ENCODE measurements around the gene PREX1.

Gene PREX1

GRCh38 chr20:48720256-48720985 lies 107.4 kb downstream of the PREX1 start:
- no peak for DNase-seq (ENCODE audit: low read depth, low spot score)

GRCh38 chr20:48719598-48720255 lies 108.1 kb downstream of the PREX1 start:
- no peak for DNase-seq (ENCODE audit: low read depth, low spot score)

GRCh38 chr20:48718786-48719578 lies 108.8 kb downstream of the PREX1 start:
- DNase-seq (ENCODE audit: low read depth, low spot score) = no peak

GRCh38 chr20:48717680-48718223 lies 110.0 kb downstream of the PREX1 start:
- no peak for DNase-seq (ENCODE audit: low read depth, low spot score)

DNA sequence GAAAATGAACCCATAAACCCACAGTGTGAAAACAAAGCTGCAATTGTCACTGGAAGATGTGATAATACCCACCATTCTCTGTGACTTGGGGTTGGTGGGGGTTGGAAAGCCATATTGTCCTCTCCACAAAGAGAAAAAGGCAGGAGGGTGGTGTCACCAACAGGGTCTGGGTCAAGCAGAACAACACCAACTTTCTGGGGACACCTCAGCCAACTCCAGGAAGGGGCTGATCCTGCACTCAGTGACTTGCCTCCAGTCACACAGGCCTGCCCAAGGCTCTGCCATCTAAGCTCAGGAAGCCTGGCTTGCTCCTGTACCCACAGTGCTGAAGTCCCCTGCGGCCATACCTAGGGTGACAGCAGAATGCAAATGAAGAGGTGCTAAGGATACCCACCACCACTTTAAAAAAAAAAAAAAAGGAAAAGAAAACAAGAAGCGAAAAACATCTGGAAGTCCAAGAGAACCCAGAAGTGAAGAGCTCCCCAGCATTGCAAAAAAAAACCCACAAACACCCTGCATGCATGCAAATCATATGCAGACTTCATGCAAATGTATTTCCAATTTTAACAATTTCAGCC lies 110.6 kb downstream of the PREX1 start:
- no peak for DNase-seq (ENCODE audit: low read depth, low spot score)

- DNase-seq (ENCODE audit: low read depth, low spot score) = no peak
Observed at GRCh38 chr20:48716541-48716940, 111.3 kb downstream of the PREX1 start.

GRCh38 chr20:48716086-48716485 lies 111.7 kb downstream of the PREX1 start:
- DNase-seq (ENCODE audit: low read depth, low spot score) = no peak

DNA sequence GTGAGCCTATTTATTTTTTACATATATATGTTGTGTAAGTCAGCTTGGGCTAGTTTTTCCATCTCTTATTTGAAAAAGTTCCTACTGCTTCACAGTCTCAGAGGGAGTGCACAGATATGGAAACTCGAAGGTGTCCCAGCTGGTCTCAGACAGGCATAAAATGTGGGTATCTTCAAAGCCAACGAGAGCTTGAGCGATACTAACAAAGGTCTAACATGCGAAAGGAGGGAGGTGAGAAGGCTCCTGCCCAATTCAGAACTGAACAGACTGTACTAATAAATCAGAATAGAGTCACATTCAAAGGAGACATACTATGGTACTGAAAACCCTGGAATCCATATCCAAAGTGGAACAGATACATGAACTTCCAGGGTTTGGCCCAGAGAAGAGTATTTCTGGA lies 113.0 kb downstream of the PREX1 start:
- DNase-seq (ENCODE audit: low read depth, low spot score) = no peak

DNA sequence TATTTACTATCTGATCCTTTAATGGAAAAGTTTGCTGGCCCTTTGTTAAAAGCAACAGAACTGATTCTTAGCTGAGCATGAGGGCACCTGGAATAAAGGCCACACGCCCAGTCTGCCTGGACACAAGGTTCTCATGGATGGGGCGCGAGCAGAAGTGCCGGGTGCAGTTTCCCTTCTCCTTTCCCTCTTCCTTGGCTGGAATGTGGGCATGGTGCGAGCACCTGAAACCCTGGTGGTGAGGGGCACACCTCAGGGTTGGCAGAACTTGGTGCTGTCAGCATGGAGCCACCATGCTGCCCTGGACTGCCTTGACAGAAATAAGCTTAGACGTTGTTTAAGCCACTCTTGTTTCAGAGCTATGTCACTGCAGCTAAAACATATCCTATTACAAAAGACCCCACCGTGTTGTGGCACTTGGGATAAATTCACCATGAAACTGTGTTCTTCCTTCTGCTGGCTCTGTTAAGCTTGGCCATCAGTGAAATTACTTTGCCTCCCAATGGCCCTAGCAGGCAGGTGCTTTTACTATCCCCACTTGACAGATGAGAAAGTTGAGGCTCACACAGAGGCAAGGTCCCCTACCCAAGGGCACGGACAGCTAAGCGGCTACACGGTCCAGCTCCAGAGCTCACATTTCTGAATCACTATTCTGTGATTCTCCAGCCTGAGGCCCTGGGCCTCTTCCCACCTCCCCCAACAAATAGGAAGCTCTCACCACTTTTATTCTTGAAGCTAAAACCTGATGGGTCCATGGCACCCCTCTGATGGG lies 115.9 kb downstream of the PREX1 start:
- no peak for DNase-seq (ENCODE audit: low read depth, low spot score)

DNA sequence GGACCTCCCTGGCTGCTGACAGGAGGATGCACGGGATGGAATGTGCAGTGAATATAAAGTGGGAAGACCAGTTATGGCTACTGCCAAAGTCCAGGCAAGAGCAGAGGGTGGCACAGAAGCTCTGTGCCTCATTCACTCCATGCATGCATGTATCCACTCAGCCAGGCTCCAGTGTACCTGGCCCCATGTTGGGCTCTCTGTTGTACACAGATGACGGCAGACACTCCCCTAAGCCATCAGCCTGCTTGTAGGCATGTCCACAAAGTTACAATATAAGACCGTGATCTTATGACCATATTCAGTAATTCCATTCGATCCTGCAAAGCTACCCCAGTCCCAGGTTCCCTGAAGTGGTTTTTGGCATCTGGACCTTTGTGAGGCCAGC lies 116.8 kb downstream of the PREX1 start:
- no peak for DNase-seq (ENCODE audit: low read depth, low spot score)

DNA sequence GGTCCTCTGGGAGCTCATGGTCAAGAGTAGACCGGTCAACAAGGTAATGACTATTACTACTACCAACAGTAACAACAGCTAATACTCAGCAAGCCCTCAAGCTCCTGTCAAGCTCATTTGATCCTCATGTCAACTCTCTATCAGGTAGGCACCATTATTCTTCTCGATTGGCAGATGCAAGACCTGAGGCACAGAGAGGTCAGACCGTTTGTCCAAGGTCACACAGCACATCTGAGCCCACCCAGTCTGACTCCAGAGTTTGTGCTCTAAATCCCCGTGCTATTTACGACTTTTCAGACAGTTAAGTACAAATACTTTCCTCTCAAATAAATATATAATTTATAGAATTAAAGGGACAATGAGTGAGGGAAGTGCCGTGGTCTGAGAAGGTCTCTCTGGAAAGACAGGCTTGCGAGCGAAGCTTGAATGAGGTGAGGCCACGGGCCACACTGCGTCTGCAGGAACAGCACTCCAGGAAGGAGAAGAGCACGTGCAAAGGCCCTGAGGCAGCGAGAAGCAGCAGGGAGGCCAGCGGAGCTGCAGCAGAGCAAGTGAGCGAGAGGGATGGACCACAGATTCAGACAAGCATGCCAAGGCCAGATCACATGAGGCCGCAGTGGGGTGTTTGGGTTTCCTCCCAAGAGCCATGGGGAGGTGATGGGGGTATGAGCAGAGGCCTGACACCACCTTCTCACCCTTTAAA lies 117.3 kb downstream of the PREX1 start:
- DNase-seq (ENCODE audit: low read depth, low spot score) = no peak

DNA sequence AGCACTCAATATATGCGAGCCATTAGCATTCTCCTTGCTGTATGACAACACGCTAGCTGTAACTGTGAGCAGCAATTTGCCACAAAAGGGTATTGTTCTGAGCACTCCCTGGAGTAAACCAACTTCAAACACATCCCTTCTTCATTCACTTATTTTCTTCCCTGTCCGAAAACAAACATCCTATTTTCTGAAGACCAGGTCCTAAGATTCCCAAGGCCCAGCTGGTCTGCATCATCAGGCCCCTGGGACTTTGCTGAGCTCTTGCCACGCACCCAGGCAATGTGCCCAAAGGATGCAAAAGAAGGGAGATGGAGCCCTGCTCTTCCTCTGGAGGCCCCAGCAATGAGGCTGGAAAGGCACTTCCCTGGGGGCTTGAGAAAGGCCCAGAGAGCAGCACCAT lies 118.1 kb downstream of the PREX1 start:
- no peak for DNase-seq (ENCODE audit: low read depth, low spot score)

DNA sequence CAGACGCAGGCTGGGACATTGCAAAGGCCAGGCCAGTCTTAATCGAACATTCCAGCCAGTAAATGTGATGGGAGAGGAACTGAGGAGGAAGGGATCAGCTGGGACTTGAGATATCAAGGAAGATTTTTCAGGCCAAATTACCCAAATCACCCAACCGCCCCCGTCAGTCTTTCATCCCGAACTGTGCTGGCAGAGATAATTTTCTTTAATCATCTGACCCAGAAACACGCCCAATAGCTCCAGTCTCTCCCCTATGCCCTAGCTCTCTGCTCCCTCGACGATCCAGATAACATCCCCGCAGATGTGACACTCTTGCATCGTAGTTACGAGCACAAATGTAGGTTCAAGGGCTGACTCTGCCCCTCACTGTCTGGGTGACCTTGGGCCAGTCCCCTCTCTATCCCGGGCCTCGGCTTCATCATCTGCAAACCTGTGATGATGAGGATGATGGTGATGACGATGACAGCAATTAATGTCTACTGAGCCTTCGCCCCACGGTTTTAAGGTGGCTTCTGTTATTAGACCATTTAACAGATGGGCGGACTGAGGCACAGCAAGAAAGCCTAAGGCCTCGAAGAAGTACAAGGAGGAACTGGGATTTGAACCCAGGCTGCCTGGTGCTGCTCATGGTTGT lies 118.6 kb downstream of the PREX1 start:
- DNase-seq (ENCODE audit: low read depth, low spot score) = no peak

- no peak for DNase-seq (ENCODE audit: low read depth, low spot score)
Observed at GRCh38 chr20:48708630-48709029, 119.2 kb downstream of the PREX1 start.

- DNase-seq (ENCODE audit: low read depth, low spot score) = no peak
Observed at GRCh38 chr20:48708116-48708515, 119.7 kb downstream of the PREX1 start.

GRCh38 chr20:48706710-48707365 lies 121.0 kb downstream of the PREX1 start:
- DNase-seq (ENCODE audit: low read depth, low spot score) = no peak

- DNase-seq (ENCODE audit: low read depth, low spot score) = no peak
Observed at GRCh38 chr20:48706116-48706656, 121.6 kb downstream of the PREX1 start.

DNA sequence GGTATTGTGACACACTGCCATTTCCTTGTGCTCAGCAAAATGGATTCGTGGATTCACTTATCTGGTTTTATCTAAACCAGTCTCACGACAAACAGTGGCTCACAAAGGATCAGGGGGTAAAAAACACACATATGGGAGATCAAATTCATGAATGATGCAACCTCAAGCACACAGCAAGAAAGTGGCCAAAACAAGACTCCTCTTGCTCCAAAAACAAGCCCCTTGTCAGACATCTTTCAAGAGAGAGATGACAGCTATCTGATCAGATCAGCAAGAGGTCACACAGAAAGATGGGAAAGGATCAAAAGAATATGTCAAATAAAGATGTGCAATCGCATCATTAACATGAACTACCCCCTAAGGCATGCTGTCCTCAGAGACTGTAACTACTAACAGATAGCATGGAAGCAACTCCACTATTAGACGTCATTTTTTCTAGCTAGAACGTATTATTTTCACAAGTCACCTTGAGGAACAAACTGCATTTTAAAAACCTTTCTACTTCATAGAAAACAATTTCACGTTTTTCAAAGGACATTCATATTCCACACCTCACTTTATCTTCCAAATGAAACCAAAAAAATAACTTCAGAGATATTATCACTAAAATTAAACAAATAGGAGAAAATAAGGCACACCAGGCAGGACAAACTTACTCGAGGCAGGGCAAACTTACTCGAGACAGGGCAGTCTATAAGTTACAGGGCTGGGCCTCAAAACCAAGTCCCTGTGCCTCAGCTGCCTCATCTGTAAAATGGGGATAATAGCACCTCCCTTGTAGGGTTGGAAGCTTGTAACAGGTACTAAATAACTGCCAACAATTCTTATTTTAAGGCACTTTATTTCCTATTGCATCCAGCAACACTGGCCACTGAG lies 122.3 kb downstream of the PREX1 start:
- DNase-seq (ENCODE audit: low read depth, low spot score) = no peak

All from ELF-1 (cell line).